GM21423 (cell line): ENCODE data around the gene BDH1.

ENCODE experiments used
- ATAC-seq: cut with Tn5 transposase; IDR thresholded peaks from one replicate; pipeline ENCODE4 v1.9.1; 2021; ENCODE audit warnings: mild to moderate bottlenecking, moderate library complexity; ENCODE audit not compliant: unreplicated experiment

Gene BDH1

DNA sequence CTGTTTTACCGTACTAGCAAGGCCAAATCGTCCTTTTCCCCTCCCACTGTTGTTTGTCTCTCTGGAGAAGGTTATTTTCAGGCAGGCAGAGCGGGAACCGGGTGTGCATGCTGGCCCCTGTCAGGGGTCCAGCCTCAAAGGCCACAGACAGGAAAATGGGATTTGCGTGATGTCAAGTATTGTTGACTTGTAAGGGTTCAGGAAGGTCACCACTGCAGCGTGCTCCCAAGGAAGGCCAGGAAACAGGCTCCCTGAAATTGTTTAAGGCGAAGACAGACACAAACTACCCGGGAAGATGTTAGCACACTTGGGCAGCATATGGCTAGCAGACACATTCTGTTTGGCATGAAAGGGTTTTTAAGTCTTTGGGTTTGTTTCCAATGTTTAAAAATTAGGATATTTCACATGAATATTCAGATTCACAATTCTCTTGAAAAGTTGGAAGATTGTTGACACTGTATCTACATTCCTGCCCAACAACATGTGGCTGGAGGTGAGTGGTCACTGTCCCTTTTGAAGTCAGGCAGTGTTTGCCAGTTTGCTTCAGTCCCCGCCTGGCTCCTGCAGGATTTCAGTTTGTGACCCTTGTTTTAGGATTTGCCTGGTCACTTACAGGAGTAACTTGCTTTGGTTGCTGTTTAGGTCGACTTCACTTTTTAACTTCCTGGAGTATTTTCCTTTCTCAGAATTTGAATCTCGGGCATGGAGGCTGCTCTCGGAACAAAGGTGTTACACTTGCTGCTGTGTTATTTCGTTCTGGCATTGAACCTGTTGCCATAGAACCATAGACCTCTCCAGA, 90.4 kb downstream of the BDH1 start:
- ATAC-seq: no peak

GRCh38 chr3:197464794-197465193, 91.0 kb downstream of the BDH1 start:
- no peak for ATAC-seq

DNA sequence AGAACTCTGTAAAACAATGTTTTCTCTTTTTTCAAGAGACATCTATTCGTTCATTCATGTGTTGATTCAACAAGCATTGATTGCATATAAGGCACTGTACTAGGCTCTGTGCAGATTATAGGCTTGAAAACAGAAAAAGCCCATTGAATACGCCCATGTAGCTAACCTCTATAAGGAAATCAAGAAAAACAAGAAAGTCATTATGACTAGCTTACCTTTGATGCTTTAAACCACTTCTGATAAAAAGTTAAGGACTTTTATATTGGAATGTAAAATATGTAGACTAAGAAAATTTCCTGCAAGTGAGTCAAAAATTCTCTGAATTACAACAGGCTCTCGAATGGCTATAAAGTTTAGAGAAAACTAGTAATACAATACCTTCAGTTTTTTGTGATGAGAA, 92.5 kb downstream of the BDH1 start:
- no peak for ATAC-seq

- no peak for ATAC-seq
Observed at GRCh38 chr3:197462808-197463207, 93.0 kb downstream of the BDH1 start.

DNA sequence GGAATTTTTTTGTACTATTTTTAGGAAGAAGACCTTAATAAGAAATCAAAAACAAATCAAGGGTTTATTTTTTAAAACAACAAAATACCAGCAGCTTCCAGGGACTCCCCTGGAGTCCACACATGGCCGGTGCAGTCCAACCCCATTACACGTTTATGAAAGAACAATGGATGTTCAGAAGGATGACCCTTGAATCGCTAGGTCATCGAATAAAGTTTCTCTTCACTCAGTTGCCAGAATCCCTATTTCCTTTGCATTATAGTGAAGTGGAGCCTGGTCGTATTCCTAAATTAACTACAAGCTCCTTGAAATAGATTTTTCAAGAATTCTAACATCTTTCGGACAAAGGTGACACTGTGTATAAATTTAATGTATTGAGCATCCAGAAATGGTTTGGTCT, 95.1 kb downstream of the BDH1 start:
- no peak for ATAC-seq

GRCh38 chr3:197460002-197460401, 95.8 kb downstream of the BDH1 start:
- ATAC-seq: no peak
